ENCODE measurements around the gene SAG. TPM values are rescaled to one million over a fixed set of nuclear protein-coding genes. Genes with fewer than 3 reads are reported as not detected.

SAG gene
- total RNA-seq, 6 donors from 2014 or later = 0.17 TPM; not detected in 5

DNA sequence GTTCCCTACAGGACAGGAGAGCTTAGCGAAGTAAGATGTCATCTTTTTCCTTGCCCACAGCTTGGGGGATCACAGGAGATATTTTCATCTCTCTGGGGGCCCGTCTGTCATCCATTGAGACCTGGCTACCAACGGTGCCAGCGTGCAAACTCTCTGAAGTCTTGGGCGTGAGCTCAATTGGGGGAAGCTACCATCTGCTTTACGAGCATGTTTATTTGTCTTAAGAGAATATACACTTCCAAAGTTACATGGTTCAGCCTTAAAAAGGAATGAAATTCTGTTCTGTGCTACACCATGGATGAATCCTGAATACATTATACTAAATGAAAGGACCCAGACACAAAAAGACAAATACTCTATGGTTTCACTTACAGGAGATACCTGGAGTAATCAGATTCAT lies 13.6 kb downstream of the SAG start:
- Histone ChIP-seq H3K4me3 (no peak overlapping the region), H3K9me3 (no peaks in the 10 kb centered on the region), H3K27ac (no peak overlapping the region), H3K4me1 (no peaks in the 10 kb centered on the region), H3K36me3 (no peaks in the 10 kb centered on the region), H3K27me3 (no peaks in the 10 kb centered on the region)
- 71 to 76% methylated on average over 6 of the region's 6 CpGs for WGBS, 2 donors
- ATAC-seq (ENCODE audit: low FRiP score in 2 of 2) (no peak), DNase-seq (no peak)
- TF ChIP-seq POLR2AphosphoS5 (IDR thresholded peaks at IDR 0.05) (no peak), POLR2A (IDR thresholded peaks at IDR 0.05) (no peak), EP300 (IDR thresholded peaks at IDR 0.05) (no peak)
- TF ChIP-seq, protein P1, sequence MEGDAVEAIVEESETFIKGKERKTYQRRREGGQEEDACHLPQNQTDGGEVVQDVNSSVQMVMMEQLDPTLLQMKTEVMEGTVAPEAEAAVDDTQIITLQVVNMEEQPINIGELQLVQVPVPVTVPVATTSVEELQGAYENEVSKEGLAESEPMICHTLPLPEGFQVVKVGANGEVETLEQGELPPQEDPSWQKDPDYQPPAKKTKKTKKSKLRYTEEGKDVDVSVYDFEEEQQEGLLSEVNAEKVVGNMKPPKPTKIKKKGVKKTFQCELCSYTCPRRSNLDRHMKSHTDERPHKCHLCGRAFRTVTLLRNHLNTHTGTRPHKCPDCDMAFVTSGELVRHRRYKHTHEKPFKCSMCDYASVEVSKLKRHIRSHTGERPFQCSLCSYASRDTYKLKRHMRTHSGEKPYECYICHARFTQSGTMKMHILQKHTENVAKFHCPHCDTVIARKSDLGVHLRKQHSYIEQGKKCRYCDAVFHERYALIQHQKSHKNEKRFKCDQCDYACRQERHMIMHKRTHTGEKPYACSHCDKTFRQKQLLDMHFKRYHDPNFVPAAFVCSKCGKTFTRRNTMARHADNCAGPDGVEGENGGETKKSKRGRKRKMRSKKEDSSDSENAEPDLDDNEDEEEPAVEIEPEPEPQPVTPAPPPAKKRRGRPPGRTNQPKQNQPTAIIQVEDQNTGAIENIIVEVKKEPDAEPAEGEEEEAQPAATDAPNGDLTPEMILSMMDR (IDR thresholded peaks at IDR 0.05) = no peak

DNA sequence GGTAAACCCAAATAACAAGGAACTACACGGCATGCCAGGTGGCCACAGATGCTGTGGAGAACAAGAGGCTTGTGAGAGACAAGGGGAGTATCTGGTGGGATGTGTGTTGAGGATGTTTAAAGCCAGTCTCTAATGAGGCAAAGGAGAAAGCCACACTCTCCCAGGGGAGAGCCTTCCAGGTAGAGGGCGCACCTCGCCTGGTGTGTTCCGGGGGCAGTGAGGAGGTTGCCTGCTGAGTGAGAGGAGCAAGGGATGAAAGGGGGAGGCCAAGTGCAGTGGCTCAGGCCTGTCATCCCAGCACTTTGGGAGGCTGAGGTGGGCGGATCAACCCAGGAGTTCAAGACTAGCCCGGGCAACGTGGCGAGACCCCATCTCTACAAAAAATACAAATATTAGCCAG lies 16.2 kb downstream of the SAG start:
- no peak for ATAC-seq (ENCODE audit: low FRiP score in 2 of 2)
- 84 to 93% methylated on average over 8 of the region's 8 CpGs for WGBS, 2 donors
- H3K27me3 ChIP-seq = no peaks in the 10 kb centered on the region
- H3K27ac ChIP-seq = no peak overlapping the region
- no peak for DNase-seq
- no peak overlapping the region for H3K4me3 ChIP-seq
- H3K4me1 ChIP-seq = no peaks in the 10 kb centered on the region
- H3K36me3 ChIP-seq = no peaks in the 10 kb centered on the region
- TF ChIP-seq POLR2AphosphoS5 (IDR thresholded peaks at IDR 0.05) = no peak
- TF ChIP-seq, protein P1 (IDR thresholded peaks at IDR 0.05) = no peak
- no peak for TF ChIP-seq EP300 (IDR thresholded peaks at IDR 0.05)
- no peak for TF ChIP-seq POLR2A (IDR thresholded peaks at IDR 0.05)
- H3K9me3 ChIP-seq = no peaks in the 10 kb centered on the region

DNA sequence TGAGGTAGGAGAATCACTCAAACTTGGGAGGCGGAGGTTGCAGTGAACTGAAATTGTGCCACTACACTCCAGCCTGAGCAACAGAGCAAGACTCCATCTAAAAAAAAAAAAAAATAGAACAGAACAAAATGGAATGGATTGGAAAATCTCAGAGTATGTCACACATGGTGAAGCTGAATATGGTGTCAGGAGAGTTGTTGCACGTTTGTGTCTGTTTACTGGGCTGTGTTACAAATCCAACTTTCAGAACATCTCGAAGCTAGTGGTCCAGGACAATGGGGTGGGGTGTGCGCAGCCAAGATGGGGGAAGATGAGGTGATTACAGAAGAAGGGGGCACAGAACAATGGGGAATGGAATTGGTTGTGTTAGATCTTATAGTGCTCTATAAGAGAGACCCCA lies 17.6 kb downstream of the SAG start:
- H3K27ac ChIP-seq = no peak overlapping the region
- no peaks in the 10 kb centered on the region for H3K27me3 ChIP-seq
- 71 to 79% methylated on average over 4 of the region's 4 CpGs for WGBS, 2 donors
- ATAC-seq (ENCODE audit: low FRiP score in 2 of 2) (no peak), DNase-seq (no peak)
- no peaks in the 10 kb centered on the region for H3K9me3 ChIP-seq
- H3K4me3 ChIP-seq = no peak overlapping the region
- TF ChIP-seq POLR2A (IDR thresholded peaks at IDR 0.05) (no peak), POLR2AphosphoS5 (IDR thresholded peaks at IDR 0.05) (no peak), EP300 (IDR thresholded peaks at IDR 0.05) (no peak)
- TF ChIP-seq, protein P1 (IDR thresholded peaks at IDR 0.05) = no peak
- no peaks in the 10 kb centered on the region for H3K4me1 ChIP-seq
- no peaks in the 10 kb centered on the region for H3K36me3 ChIP-seq

DNA sequence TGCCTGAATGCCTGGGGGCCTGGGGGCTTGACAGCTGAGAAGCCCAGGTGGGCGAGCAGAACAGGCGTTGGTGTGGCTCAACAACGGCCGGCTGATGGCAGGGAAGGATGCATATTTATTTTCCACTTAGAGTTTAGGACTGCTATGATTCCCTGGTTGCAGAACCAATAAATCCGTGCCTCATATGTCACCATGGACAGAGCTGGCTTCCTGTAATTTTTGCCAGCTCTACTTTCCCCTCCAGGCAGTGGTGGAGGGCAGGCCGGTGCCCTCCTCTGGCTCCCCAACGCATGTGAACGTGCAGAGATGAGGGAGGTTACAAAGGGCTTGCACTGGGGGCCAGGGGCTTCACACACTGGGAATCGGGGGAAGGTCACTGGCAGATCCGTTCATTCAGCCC lies 18.2 kb downstream of the SAG start:
- no peak overlapping the region for H3K4me3 ChIP-seq
- no peaks in the 10 kb centered on the region for H3K36me3 ChIP-seq
- TF ChIP-seq POLR2A (IDR thresholded peaks at IDR 0.05) (no peak), EP300 (IDR thresholded peaks at IDR 0.05) (no peak), POLR2AphosphoS5 (IDR thresholded peaks at IDR 0.05) (no peak)
- no peak overlapping the region for H3K27ac ChIP-seq
- ATAC-seq (ENCODE audit: low FRiP score in 2 of 2) = no peak
- H3K9me3 ChIP-seq = no peaks in the 10 kb centered on the region
- 74 to 84% methylated on average over 10 of the region's 10 CpGs for WGBS, 2 donors
- no peaks in the 10 kb centered on the region for H3K27me3 ChIP-seq
- peaks cover 0 to under 1% (median 0%) of the 10 kb centered on the region in 4 donors for H3K4me1 ChIP-seq
- DNase-seq = no peak

DNA sequence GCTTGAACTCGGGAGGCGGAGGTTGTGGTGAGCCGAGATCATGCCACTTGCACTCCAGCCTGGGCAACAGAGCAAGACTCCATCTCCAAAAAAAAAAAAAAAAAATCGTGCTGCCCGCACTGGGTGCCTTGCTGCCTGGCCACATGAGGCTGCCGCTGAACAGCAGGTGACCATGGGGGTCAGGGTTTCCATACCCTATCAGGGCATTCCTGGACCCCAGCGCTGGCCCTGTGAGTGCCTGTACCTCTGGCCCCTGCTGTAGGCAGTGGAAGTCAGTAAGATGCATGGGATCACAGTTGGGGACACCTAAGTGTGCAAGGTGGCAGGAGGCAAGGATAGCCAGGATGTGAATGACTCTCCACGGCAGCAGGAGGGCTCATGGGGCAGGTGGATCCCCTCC lies 18.9 kb downstream of the SAG start:
- Histone ChIP-seq H3K27ac (no peak overlapping the region), H3K4me3 (no peak overlapping the region), H3K4me1 (peaks cover 0 to 7% (median 3%) of the 10 kb centered on the region in 4 donors), H3K27me3 (no peaks in the 10 kb centered on the region), H3K9me3 (no peaks in the 10 kb centered on the region), H3K36me3 (no peaks in the 10 kb centered on the region)
- DNase-seq (no peak), ATAC-seq (ENCODE audit: low FRiP score in 2 of 2) (no peak)
- TF ChIP-seq POLR2A (IDR thresholded peaks at IDR 0.05) (no peak), EP300 (IDR thresholded peaks at IDR 0.05) (no peak), POLR2AphosphoS5 (IDR thresholded peaks at IDR 0.05) (no peak)
- TF ChIP-seq, protein P1 (IDR thresholded peaks at IDR 0.05) = no peak
- WGBS, 2 donors = 75 to 93% methylated on average over 7 to 8 of the region's 8 CpGs

All from upper lobe of left lung (tissue), 6 donors.